Choroid plexus epithelial cell (primary cell): ENCODE measurements around the gene PLA2G4F.
A peak's percentile ranks its signal among the peaks of the same experiment; 100 is the strongest.

ENCODE experiments used
- DNase-seq: peaks from one replicate; pipeline ENCODE4 v3.0.0-alpha.2; 2010; ENCODE audit warnings: low read depth
- H3K4me3 ChIP-seq: 2 replicates; pipeline ENCODE4 v1.5.1; 2011; ENCODE audit warnings: low read depth, mild to moderate bottlenecking, control low read depth, low read length, moderate library complexity
- TF ChIP-seq, protein P1 (sequence below): conservative IDR thresholded peaks from 2 replicates; pipeline ENCODE4 v1.5.1; 2011; ENCODE audit warnings: low read depth, mild to moderate bottlenecking, control low read depth, inconsistent platforms, low read length, moderate library complexity

PLA2G4F gene

GRCh38 chr15:42110367-42110766 is 46.1 kb downstream of the PLA2G4F start:
- TF ChIP-seq, protein P1, sequence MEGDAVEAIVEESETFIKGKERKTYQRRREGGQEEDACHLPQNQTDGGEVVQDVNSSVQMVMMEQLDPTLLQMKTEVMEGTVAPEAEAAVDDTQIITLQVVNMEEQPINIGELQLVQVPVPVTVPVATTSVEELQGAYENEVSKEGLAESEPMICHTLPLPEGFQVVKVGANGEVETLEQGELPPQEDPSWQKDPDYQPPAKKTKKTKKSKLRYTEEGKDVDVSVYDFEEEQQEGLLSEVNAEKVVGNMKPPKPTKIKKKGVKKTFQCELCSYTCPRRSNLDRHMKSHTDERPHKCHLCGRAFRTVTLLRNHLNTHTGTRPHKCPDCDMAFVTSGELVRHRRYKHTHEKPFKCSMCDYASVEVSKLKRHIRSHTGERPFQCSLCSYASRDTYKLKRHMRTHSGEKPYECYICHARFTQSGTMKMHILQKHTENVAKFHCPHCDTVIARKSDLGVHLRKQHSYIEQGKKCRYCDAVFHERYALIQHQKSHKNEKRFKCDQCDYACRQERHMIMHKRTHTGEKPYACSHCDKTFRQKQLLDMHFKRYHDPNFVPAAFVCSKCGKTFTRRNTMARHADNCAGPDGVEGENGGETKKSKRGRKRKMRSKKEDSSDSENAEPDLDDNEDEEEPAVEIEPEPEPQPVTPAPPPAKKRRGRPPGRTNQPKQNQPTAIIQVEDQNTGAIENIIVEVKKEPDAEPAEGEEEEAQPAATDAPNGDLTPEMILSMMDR = no peak
- H3K4me3 ChIP-seq = no peak overlapping the region
- DNase-seq = no peak

GRCh38 chr15:42108806-42109205 is 47.6 kb downstream of the PLA2G4F start:
- TF ChIP-seq, protein P1 = no peak
- H3K4me3 ChIP-seq = no peak overlapping the region
- DNase-seq = no peak

DNA sequence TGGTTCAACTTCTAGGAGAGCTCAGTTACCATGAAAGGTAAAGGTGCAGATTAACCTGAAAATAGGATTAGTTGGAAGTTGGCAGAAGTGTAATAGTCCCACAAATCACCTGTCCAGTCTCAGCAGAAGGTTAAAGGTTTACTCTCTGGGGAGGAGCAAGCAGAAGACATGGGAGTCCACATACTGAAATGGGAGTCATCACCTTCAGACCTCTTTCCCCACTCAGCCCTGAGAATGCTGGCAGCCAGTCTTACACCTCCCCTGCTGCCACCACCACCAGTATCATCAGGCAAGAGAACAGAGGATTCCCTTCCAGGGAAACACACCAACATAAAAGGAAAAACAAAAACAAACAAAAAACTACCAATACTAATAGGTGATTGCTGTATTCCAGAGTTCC is 48.2 kb downstream of the PLA2G4F start:
- TF ChIP-seq, protein P1 = no peak
- no peak overlapping the region for H3K4me3 ChIP-seq
- peak; percentile 21 for DNase-seq

DNA sequence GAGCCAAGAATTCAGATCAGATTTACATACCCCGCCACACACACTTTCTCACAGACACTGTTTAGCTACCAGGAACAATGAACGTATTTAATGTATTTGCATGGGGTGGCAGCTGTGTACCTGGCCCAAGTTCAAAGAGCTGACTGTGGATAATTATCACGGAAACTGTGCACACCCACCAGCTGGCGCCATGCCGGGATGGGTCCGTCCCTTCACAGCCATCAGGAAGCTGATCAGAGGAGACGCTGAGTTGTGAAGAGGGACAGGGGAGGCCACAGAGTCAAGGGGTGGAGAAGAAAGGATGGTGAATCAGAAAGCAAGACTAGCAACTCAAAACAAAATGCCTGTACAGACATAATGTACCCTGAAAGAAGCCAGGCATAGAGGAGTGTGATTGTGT is 49.0 kb downstream of the PLA2G4F start:
- TF ChIP-seq, protein P1 = no peak
- H3K4me3 ChIP-seq = no peak overlapping the region
- DNase-seq = no peak

GRCh38 chr15:42106288-42106687 is 50.1 kb downstream of the PLA2G4F start:
- no peak overlapping the region for H3K4me3 ChIP-seq
- DNase-seq = no peak
- TF ChIP-seq, protein P1 = no peak

DNA sequence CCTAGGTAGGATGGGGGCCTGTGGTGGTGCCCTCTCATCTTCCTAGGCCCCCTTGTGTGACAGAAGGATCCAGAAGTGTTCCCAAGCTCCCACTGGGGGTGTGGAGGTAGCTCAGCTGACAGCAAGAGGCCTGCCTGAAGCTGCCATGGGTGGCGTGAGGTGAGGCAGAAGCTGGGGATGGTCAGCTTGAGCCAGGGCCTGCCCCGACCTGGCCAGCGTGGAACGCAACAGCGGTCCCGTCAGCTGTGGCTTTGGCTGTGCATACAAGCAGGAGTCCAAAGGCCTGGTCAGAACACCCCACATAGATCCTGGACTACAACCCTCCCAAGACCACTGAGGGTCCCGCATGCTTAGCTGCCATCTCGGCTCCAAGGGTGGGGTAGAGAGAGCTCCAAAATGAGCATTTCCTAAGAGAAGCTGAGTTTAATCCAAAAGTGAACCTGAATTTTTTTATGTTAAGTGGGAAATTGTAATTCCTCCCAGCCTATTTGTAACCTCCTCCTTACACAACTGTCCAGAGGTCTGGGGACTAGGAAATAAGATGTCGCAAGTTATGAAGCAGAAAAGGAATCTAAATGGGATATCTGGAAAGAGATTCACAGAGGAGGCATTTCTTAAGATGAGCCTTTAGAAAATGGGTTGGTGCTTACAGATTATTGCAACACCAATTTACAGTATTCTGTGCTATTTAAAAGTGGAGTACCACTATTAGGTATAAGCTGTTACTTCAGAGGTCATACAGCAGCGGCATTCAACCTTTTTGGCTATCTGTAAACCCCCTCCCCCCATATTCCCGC is 52.1 kb downstream of the PLA2G4F start:
- TF ChIP-seq, protein P1 = no peak
- no peak overlapping the region for H3K4me3 ChIP-seq
- no peak for DNase-seq

DNA sequence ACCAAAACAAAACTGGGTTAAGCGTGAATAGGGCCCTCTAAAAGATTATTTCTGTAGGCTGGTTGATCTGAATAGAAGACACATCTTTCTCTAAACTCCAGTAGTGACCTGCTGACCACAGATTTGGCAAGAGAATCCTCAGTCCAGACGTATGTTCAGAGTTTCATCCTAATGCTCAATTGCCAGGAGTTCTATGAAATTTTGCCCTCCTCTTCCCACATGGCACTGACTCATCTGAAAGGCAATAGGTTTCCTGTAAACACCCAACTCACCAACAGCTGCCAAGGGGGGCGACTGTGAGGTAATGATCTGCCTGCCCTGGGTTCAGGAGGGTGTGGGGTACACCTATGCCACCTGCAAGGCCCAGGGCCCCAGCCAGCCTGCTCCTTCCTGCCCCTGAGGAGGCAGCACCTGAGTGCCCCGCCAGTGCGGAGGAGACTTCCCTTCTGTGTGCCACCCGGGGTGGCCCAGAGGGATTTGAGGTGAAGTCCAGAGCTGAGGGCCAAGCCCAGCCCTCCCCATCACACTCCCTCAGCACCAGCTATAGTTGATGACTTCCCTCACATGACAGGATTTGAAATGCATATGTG is 53.7 kb downstream of the PLA2G4F start:
- TF ChIP-seq, protein P1 = no peak
- peak; percentile 54 for DNase-seq
- H3K4me3 ChIP-seq = no peak overlapping the region
